ENCODE measurements around the gene SRC. TPM values are rescaled to one million over a fixed set of nuclear protein-coding genes. Genes with fewer than 3 reads are reported as not detected.

The SRC gene
- total and polyA plus RNA-seq, 2 of the 8 experiments (the other 6 are each of a cell fraction or from before 2014, with no cell fraction given) = 27.6 to 28.8 TPM

DNA sequence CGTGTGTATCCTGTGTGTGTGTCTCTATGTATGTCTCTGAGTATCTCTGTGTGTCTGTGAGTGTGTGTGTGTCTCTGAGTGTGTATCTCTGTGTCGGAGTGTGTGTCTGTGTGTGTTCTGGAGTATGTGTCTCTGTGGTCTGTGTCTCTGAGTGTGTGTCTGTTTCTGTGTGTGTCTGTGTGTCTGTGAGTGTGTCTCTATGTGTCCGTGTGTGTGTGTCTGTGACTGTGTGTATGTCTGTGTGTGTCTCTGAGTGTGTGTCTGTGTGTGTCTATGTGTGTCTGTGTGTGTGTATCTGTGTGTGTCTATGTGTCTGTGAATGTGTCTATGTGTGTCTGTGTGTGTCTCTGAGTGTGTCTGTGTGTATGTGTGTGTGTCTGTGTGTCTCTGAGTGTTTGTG lies 73.4 kb downstream of the SRC start (continued):
- TF ChIP-seq EZH2 (IDR thresholded peaks at IDR 0.05; ENCODE audit: low read depth, low read length, severe bottlenecking) (no peak), BACH1 (IDR thresholded peaks at IDR 0.05; ENCODE audit: low read length) (no peak)

Data from H1 (cell line).